Stimulated activated naive CD8-positive, alpha-beta T cell treated with anti-CD3 and anti-CD28 coated beads, Interleukin-15, amount 100 ng/mL, for 72 hours (primary cell): Measurements from ENCODE around the gene ADAMTS18.
"Not testable (repeated sequence)": the region's sequence is repeated elsewhere in the genome, so short reads cannot be mapped to it uniquely, and the experiment has no call there.

Source experiments
- ATAC-seq: fragments of 150-1000 bp; cut with Tn5 transposase; 2 replicates; pipeline ENCODE4 v1.10.0; 2021; ENCODE audit warnings: mild to moderate bottlenecking, moderate library complexity
- DNase-seq, 2 donors: peaks; one replicate each; pipeline ENCODE4 v3.0.0; 2021 to 2022
- H3K27ac Mint-ChIP-seq, 2 donors: one replicate each; pipeline ENCODE4 v1.8.0; 2022; ENCODE audit warnings: mild to moderate bottlenecking in 2 of 2, mixed read lengths in 2 of 2, moderate library complexity in 2 of 2
- H3K27me3 Mint-ChIP-seq: one replicate; pipeline ENCODE4 v1.8.0; 2022; ENCODE audit warnings: mixed read lengths
- H3K4me1 Mint-ChIP-seq: one replicate; pipeline ENCODE4 v1.8.0; 2022; ENCODE audit warnings: mild to moderate bottlenecking, mixed read lengths
- H3K4me3 Mint-ChIP-seq, 2 donors: one replicate each; pipeline ENCODE4 v1.8.0; 2022; ENCODE audit warnings: mild to moderate bottlenecking in 2 of 2, mixed read lengths in 2 of 2, moderate library complexity in 1 of 2
- H3K9me3 Mint-ChIP-seq, 2 donors: one replicate each; pipeline ENCODE4 v1.8.0; 2022; ENCODE audit warnings: mixed read lengths in 2 of 2

The ADAMTS18 gene

GRCh38 chr16:77300256-77300655, 134.6 kb downstream of the ADAMTS18 start:
- DNase-seq = no peak
- Mint-ChIP-seq H3K4me1 (no peaks in the 10 kb centered on the region), H3K27me3 (peaks cover 27% of the 10 kb centered on the region), H3K9me3 (no peaks in the 10 kb centered on the region), H3K27ac (no peak overlapping the region), H3K4me3 (no peak overlapping the region)
- no peak for ATAC-seq

DNA sequence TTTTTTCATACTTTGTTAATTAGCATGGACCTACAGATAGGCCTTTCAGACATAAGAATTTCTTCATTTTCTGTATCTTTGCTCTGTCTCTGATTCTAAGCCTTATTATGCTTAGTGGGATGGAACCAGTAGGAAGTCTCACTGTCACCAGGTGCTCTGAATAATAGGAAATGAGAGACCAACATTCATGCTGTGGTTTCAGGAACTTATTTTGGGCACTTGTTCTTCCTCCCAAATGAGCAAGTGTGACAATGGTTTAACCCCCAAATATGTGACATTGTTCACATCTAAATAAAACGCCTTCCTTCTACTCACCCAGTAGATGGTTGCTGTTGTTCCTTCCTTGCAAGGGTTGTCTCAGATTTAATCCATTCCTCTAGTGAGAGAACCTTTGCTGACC, 135.4 kb downstream of the ADAMTS18 start:
- no peak for ATAC-seq
- no peak for DNase-seq
- no peaks in the 10 kb centered on the region for H3K4me1 Mint-ChIP-seq
- no peak overlapping the region for H3K4me3 Mint-ChIP-seq
- H3K9me3 Mint-ChIP-seq = no peaks in the 10 kb centered on the region
- H3K27ac Mint-ChIP-seq = no peak overlapping the region
- H3K27me3 Mint-ChIP-seq = peaks cover 27% of the 10 kb centered on the region

- Mint-ChIP-seq H3K4me3 (no peak overlapping the region), H3K27ac (no peak overlapping the region), H3K4me1 (no peaks in the 10 kb centered on the region), H3K27me3 (peaks cover 27% of the 10 kb centered on the region), H3K9me3 (no peaks in the 10 kb centered on the region)
- DNase-seq (no peak), ATAC-seq (no peak)
Measured at GRCh38 chr16:77298418-77299360, 136.1 kb downstream of the ADAMTS18 start.

- no peak for DNase-seq
- Mint-ChIP-seq H3K4me3 (no peak overlapping the region), H3K27me3 (peaks cover 21% of the 10 kb centered on the region), H3K9me3 (no peaks in the 10 kb centered on the region), H3K4me1 (no peaks in the 10 kb centered on the region), H3K27ac (no peak overlapping the region)
- no peak for ATAC-seq
Measured at GRCh38 chr16:77297996-77298395, 136.8 kb downstream of the ADAMTS18 start.

DNA sequence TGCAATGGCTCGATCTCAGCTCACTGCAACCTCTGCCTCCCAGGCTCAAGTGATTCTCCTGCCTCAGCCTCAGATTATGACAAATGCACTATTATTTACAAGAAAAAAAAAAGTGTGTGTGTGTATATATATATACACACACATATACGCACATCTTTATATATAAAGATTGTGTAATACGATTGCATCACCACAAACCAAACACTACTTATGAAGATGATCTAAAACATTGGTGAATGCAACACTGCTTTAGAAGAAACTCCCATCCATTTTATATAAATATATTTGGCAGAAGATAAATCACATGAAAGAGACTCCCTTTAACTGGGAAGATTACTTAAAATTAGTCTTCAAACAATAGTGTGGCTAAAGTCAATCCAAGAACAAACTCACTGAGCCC, 138.9 kb downstream of the ADAMTS18 start:
- no peak for DNase-seq
- no peak overlapping the region for H3K27ac Mint-ChIP-seq

GRCh38 chr16:77290451-77291115, 144.3 kb downstream of the ADAMTS18 start:
- Mint-ChIP-seq H3K4me3 (no peak overlapping the region), H3K27ac (no peak overlapping the region), H3K9me3 (no peaks in the 10 kb centered on the region), H3K27me3 (no peaks in the 10 kb centered on the region), H3K4me1 (no peaks in the 10 kb centered on the region)
- ATAC-seq (no peak), DNase-seq (no peak)

More for the DNA sequence above, 138.9 kb downstream of the ADAMTS18 start:
- peaks cover 8% of the 10 kb centered on the region for H3K27me3 Mint-ChIP-seq
- no peak for ATAC-seq
- H3K4me1 Mint-ChIP-seq = no peaks in the 10 kb centered on the region
- H3K9me3 Mint-ChIP-seq = no peaks in the 10 kb centered on the region
- H3K4me3 Mint-ChIP-seq = no peak overlapping the region

GRCh38 chr16:77289331-77289809, 145.5 kb downstream of the ADAMTS18 start:
- H3K27me3 Mint-ChIP-seq = no peaks in the 10 kb centered on the region
- no peaks in the 10 kb centered on the region for H3K4me1 Mint-ChIP-seq
- H3K9me3 Mint-ChIP-seq = no peaks in the 10 kb centered on the region
- no peak for ATAC-seq
- no peak for DNase-seq
- H3K27ac Mint-ChIP-seq = no peak overlapping the region
- no peak overlapping the region for H3K4me3 Mint-ChIP-seq

- Mint-ChIP-seq H3K27me3 (no peaks in the 10 kb centered on the region), H3K9me3 (no peaks in the 10 kb centered on the region), H3K4me1 (no peaks in the 10 kb centered on the region), H3K4me3 (no peak overlapping the region), H3K27ac (no peak overlapping the region)
- DNase-seq (no peak), ATAC-seq (no peak)
Measured at GRCh38 chr16:77288222-77288621, 146.6 kb downstream of the ADAMTS18 start.

DNA sequence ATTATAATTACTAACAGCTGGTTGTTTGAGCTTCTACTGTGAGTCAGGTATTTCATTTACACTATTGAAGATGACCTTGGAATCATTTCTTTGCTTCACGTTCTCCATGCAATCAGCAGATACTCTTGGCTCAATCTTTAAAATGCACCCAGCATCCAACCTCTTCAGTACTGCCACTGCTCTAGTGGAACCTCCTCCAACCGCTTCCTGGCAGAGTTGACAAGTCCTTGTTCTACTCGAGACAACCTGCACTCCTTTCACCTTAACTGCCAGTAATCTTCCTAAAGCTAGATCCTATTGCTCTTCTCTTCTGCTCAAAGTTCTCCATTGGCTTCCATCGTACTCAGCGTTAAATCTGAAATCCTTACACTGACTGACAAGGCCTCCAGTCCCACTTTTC, 149.2 kb downstream of the ADAMTS18 start:
- ATAC-seq (no peak), DNase-seq (no peak)
- H3K27ac Mint-ChIP-seq = no peak overlapping the region
- no peaks in the 10 kb centered on the region for H3K9me3 Mint-ChIP-seq
- H3K4me1 Mint-ChIP-seq = no peaks in the 10 kb centered on the region
- H3K4me3 Mint-ChIP-seq = no peak overlapping the region
- no peaks in the 10 kb centered on the region for H3K27me3 Mint-ChIP-seq

DNA sequence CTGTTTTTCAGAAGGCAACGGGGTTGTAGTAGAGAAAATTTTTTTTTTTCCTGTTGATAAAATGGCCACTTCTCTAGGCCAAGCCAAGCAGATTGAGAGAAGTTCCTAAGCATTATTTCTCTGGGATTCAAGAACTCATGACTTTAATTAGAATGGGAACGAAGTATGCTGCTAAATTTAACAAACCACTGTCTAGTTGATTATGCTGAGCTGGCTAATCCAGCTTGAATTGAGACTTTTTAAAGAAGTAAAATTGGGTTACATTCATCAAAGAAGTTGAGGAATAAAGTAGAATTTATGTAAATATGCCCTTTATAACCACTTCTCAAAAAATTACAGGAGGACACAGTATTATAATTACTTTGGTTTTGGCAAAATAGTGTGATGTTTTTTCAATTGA, 152.5 kb downstream of the ADAMTS18 start:
- Mint-ChIP-seq H3K4me3 (no peak overlapping the region), H3K4me1 (no peaks in the 10 kb centered on the region), H3K27me3 (no peaks in the 10 kb centered on the region), H3K27ac (no peak overlapping the region), H3K9me3 (no peaks in the 10 kb centered on the region)
- no peak for DNase-seq
- ATAC-seq = no peak

GRCh38 chr16:77279316-77279715, 155.5 kb downstream of the ADAMTS18 start:
- H3K27ac Mint-ChIP-seq, DNase-seq, ATAC-seq, H3K9me3 Mint-ChIP-seq, H3K4me3 Mint-ChIP-seq, H3K4me1 Mint-ChIP-seq, H3K27me3 Mint-ChIP-seq: not testable (repeated sequence)

- no peaks in the 10 kb centered on the region for H3K4me1 Mint-ChIP-seq
Measured at GRCh38 chr16:77277571-77277970, 157.3 kb downstream of the ADAMTS18 start.

DNA sequence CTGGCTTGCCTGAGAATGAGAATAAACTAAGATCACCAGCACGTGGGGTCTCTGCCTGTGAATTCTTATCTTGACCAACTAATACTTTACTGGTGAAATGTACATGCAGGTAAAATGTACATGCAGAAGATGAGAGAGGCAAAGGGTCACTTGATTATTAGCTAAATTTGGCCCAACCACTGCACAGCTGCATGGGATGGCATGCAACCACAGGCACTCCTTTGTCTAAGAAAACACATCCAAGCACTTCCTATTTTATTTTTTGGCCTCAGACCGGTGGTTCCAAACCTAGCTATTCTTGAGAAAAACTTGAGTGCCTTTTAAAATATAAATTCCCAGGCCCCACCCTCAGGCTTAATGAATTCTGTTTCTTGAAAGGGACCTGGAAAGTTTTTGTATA, 157.7 kb downstream of the ADAMTS18 start:
- Mint-ChIP-seq H3K27me3 (peaks cover 8% of the 10 kb centered on the region), H3K9me3 (no peaks in the 10 kb centered on the region), H3K4me1 (no peaks in the 10 kb centered on the region), H3K27ac (no peak overlapping the region), H3K4me3 (no peak overlapping the region)
- ATAC-seq (no peak), DNase-seq (no peak)

More at GRCh38 chr16:77277571-77277970, 157.3 kb downstream of the ADAMTS18 start:
- no peak for DNase-seq
- no peak overlapping the region for H3K27ac Mint-ChIP-seq
- H3K9me3 Mint-ChIP-seq = no peaks in the 10 kb centered on the region
- H3K4me3 Mint-ChIP-seq = no peak overlapping the region
- H3K27me3 Mint-ChIP-seq = peaks cover 8% of the 10 kb centered on the region
- no peak for ATAC-seq

- Mint-ChIP-seq H3K27ac (no peak overlapping the region), H3K4me3 (no peak overlapping the region), H3K27me3 (peaks cover 8% of the 10 kb centered on the region), H3K4me1 (no peaks in the 10 kb centered on the region), H3K9me3 (no peaks in the 10 kb centered on the region)
- ATAC-seq = no peak
- DNase-seq = no peak
Measured at GRCh38 chr16:77276661-77277060, 158.2 kb downstream of the ADAMTS18 start.

- H3K4me3 Mint-ChIP-seq, H3K9me3 Mint-ChIP-seq, DNase-seq, H3K27ac Mint-ChIP-seq, H3K4me1 Mint-ChIP-seq, ATAC-seq: not testable (repeated sequence)
- peaks cover 10% of the 10 kb centered on the region for H3K27me3 Mint-ChIP-seq
Measured at GRCh38 chr16:77275303-77275702, 159.5 kb downstream of the ADAMTS18 start.

- DNase-seq (no peak), ATAC-seq (no peak)
- H3K4me3 Mint-ChIP-seq = no peak overlapping the region
- peaks cover 19% of the 10 kb centered on the region for H3K27me3 Mint-ChIP-seq
- no peaks in the 10 kb centered on the region for H3K4me1 Mint-ChIP-seq
- H3K9me3 Mint-ChIP-seq = no peaks in the 10 kb centered on the region
- no peak overlapping the region for H3K27ac Mint-ChIP-seq
Measured at GRCh38 chr16:77273815-77274214, 161.0 kb downstream of the ADAMTS18 start.
